NB4 (cell line): ENCODE results near the gene KCNH6.

Source experiments
- DNase-seq: peaks from one replicate; pipeline ENCODE4 v3.0.0; 2010; ENCODE audit warnings: low read depth
- H3K4me3 ChIP-seq: one replicate; pipeline ENCODE4 v1.5.1; 2011; ENCODE audit warnings: mild to moderate bottlenecking, low read depth, low read length, moderate library complexity
- MAX ChIP-seq: IDR thresholded peaks from 2 replicates; pipeline ENCODE4 v1.6.1; 2011; ENCODE audit warnings: low read depth, low read length
- MYC ChIP-seq: IDR thresholded peaks from 2 replicates; pipeline ENCODE4 v1.6.1; 2011; ENCODE audit warnings: low read depth, low read length
- POLR2A ChIP-seq: IDR thresholded peaks from 2 replicates; pipeline ENCODE4 v1.6.1; 2011; ENCODE audit warnings: mild to moderate bottlenecking; ENCODE audit not compliant: insufficient read length; ENCODE audit errors: extremely low read depth
- TF ChIP-seq, protein P1 (sequence below): IDR thresholded peaks from one replicate; pipeline ENCODE4 v1.5.1; 2012; ENCODE audit warnings: low read depth, low read length

KCNH6 gene

GRCh38 chr17:63497708-63498483 lies 25.3 kb upstream of the KCNH6 start:
- peak; percentile 50 for DNase-seq
- no peak overlapping the region for H3K4me3 ChIP-seq
- TF ChIP-seq, protein P1, sequence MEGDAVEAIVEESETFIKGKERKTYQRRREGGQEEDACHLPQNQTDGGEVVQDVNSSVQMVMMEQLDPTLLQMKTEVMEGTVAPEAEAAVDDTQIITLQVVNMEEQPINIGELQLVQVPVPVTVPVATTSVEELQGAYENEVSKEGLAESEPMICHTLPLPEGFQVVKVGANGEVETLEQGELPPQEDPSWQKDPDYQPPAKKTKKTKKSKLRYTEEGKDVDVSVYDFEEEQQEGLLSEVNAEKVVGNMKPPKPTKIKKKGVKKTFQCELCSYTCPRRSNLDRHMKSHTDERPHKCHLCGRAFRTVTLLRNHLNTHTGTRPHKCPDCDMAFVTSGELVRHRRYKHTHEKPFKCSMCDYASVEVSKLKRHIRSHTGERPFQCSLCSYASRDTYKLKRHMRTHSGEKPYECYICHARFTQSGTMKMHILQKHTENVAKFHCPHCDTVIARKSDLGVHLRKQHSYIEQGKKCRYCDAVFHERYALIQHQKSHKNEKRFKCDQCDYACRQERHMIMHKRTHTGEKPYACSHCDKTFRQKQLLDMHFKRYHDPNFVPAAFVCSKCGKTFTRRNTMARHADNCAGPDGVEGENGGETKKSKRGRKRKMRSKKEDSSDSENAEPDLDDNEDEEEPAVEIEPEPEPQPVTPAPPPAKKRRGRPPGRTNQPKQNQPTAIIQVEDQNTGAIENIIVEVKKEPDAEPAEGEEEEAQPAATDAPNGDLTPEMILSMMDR: peak; percentile 45
- no peak for TF ChIP-seq POLR2A
- TF ChIP-seq MYC: no peak
- no peak for TF ChIP-seq MAX

DNA sequence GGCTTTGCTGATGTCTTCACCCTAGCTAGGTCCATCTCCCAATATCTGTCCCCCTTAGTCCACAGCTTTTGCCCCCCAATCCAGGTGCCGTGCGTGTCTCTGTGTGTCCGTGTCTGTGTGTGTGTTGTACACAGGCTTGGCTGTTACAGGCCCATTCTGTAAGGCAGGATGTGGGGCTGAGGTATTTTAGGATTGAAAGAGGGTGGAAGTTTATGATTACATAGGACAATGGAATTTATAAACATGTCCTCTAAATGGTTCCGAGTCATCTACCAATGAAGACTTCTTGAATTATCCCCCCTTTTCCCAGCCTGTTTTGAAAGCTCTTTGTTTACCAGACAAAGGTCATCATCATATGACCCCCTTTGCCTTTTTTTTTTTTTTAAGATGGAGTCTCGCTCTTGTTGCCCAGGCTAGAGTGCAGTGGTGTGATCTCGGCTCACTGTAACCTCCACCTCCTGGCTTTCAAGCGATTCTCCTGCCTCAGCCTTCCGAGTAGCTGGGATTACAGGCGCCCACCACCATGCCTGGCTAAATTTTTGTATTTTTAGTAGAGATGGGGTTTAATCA lies 24.4 kb upstream of the KCNH6 start:
- no peak for DNase-seq
- TF ChIP-seq MAX (no peak), MYC (no peak), POLR2A (no peak)
- TF ChIP-seq, protein P1: no peak
- H3K4me3 ChIP-seq: no peak overlapping the region

- no peak overlapping the region for H3K4me3 ChIP-seq
- DNase-seq: no peak
- TF ChIP-seq MYC (no peak), MAX (no peak), POLR2A (no peak)
- TF ChIP-seq, protein P1: no peak
Observed at GRCh38 chr17:63500543-63501390, 22.4 kb upstream of the KCNH6 start.

DNA sequence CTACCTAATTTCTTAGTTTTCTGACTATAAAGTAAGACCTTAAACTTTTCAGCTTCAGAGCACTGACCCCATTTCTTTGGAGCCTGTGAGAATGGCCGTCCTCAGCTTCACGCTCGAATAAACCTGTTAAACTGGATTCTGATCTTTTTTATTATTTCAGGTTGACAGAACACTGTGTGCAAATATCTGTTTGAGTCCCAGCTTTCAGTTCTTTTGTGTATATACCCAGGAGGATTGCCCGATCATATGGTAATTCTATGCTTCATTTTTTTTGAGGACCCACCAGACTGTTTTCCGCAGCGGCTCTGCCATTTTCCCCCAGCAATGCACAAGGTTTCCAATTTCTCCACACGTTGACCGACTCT lies 19.8 kb upstream of the KCNH6 start:
- no peak overlapping the region for H3K4me3 ChIP-seq
- TF ChIP-seq MYC (no peak), MAX (no peak)
- TF ChIP-seq, protein P1: no peak
- DNase-seq: no peak

DNA sequence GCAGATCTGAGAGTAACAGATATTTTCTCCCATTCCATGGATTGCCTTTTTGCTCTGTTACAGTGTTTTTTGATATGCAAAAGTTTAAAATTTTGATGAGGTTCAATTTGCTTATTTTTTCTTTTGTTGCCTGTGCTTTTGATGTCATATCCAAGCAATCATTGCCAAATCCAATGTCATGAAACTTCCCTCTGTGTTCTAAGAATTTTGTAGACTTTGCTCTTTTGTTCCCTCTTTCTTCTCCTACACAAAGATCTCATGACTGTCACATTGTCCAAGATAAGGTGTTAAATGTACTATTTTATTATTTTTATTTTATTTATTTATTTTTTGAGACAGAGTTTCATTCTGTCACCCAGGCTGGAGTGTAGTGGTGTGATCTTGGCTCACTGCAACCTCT lies 18.9 kb upstream of the KCNH6 start:
- TF ChIP-seq, protein P1: no peak
- TF ChIP-seq MAX: no peak
- no peak for TF ChIP-seq POLR2A
- no peak for TF ChIP-seq MYC
- H3K4me3 ChIP-seq: no peak overlapping the region
- no peak for DNase-seq
